HepG2 (cell line): ENCODE measurements around the gene ASB4. TPM values are rescaled to one million over a fixed set of nuclear protein-coding genes. Genes with fewer than 3 reads are reported as not detected.

ENCODE experiments used
- ATAC-seq: fragments of 200-7000 bp; cut with Tn5 transposase; 3 replicates; pipeline ENCODE4 v1.9.1; 2020; ENCODE audit warnings: mild to moderate bottlenecking, moderate library complexity
- BruUV-seq: library from RNA; stranded (reverse); fragments of 400-500 nt; replicated peaks from 2 replicates; lab custom pipeline; 2021; lab: Mats Ljungman, UMichigan
- CTCF ChIA-PET: fragments of 300-600 bp; formaldehyde crosslinking; extraction: SDS; loops from one replicate; lab custom pipeline; 2021; ENCODE audit warnings: low total read pairs, inconsistent platforms, low intra/inter-chr PET ratio; lab: Yijun Ruan, JAX
- POLR2A ChIA-PET: fragments of 350-600 bp; sonication (Branson Sonifier 250); formaldehyde crosslinking; loops from one replicate; lab custom pipeline; 2020; ENCODE audit warnings: antibody characterized with exemption, inconsistent platforms; lab: Yijun Ruan, JAX
- DNase-seq: peaks from one replicate; pipeline ENCODE4 v3.0.0-alpha.2; 2015; ENCODE audit warnings: low spot score
- FAIRE-seq: peaks from 3 replicates; lab custom pipeline; 2011; peaks lifted over from hg19 to GRCh38; lab: Jason Lieb, UNC
- H2AFZ ChIP-seq: one replicate; pipeline ENCODE4 v1.6.1; 2011; ENCODE audit warnings: low read length, inconsistent platforms
- H3K27ac ChIP-seq: fragments of 300-600 bp; 3 replicates; pipeline ENCODE4 v1.8.0; 2011; ENCODE audit warnings: mixed run types, mild to moderate bottlenecking, mixed read lengths, low read length, inconsistent platforms; ENCODE audit not compliant: insufficient read depth; ENCODE audit errors: extremely low read length
- H3K27me3 ChIP-seq, 2 experiments: fragments of 200-600 bp in 1 of 2; 2 replicates in 1 of 2; 3 replicates in 1 of 2; pipeline versions ENCODE4 v1.6.0 to v1.8.0; 2011; ENCODE audit warnings: low read length in 2 of 2, mild to moderate bottlenecking in 2 of 2, moderate library complexity in 2 of 2, inconsistent platforms in 1 of 2; ENCODE audit not compliant: insufficient read depth in 2 of 2, control insufficient read depth in 1 of 2
- H3K36me3 ChIP-seq, 2 experiments: fragments of 200-600 bp in 1 of 2; replicated peaks in 1 of 2; 2 replicates in 1 of 2; 3 replicates in 1 of 2; pipeline versions ENCODE4 v1.5.1 to v1.8.0; 2011; ENCODE audit warnings: low read length in 2 of 2, inconsistent platforms in 1 of 2; ENCODE audit not compliant: insufficient read depth in 2 of 2, control insufficient read depth in 1 of 2
- H3K4me1 ChIP-seq: 2 replicates; pipeline ENCODE4 v1.5.1; 2012; ENCODE audit warnings: low read length, inconsistent platforms; ENCODE audit not compliant: insufficient read depth
- H3K4me2 ChIP-seq: 2 replicates; pipeline ENCODE4 v1.6.0; 2011; ENCODE audit warnings: low read depth, low read length, inconsistent platforms
- H3K4me3 ChIP-seq, 3 experiments: fragments of 200-600 bp in 1 of 3; sonication (generic), shearing (Covaris generic) in 1 of 3; replicated peaks in 1 of 3; 2 replicates each; pipeline ENCODE4 v1.5.1; 2011 to 2016; ENCODE audit warnings: low read length in 3 of 3, inconsistent platforms in 2 of 3, low read depth in 2 of 3, mild to moderate bottlenecking in 2 of 3, control low read depth in 1 of 3, mixed read lengths in 1 of 3; ENCODE audit not compliant: insufficient read depth in 1 of 3
- H3K79me2 ChIP-seq: one replicate; pipeline ENCODE4 v1.6.1; 2011; ENCODE audit warnings: low read length, inconsistent platforms; ENCODE audit not compliant: insufficient read depth
- H3K9ac ChIP-seq: 2 replicates; pipeline ENCODE4 v1.6.0; 2011; ENCODE audit warnings: mild to moderate bottlenecking, low read depth, low read length, inconsistent platforms; ENCODE audit not compliant: insufficient read depth
- H3K9me3 ChIP-seq: 2 replicates; pipeline ENCODE4 v1.5.1; 2012; ENCODE audit warnings: mild to moderate bottlenecking, low read length
- H4K20me1 ChIP-seq: 2 replicates; pipeline ENCODE4 v1.6.0; 2011; ENCODE audit warnings: inconsistent platforms, mild to moderate bottlenecking, low read length, moderate library complexity; ENCODE audit not compliant: insufficient read depth
- ARID5B ChIP-seq: IDR thresholded peaks from 2 replicates; pipeline ENCODE4 v1.4.0; 2020; ENCODE audit warnings: mild to moderate bottlenecking, missing genetic modification reagents
- CEBPB ChIP-seq: IDR thresholded peaks from 2 replicates; pipeline ENCODE4 v1.6.1; 2011; ENCODE audit warnings: low read depth, low read length, improper control_type of control experiment, borderline replicate concordance
- CEBPG ChIP-seq: IDR thresholded peaks from 2 replicates; pipeline ENCODE4 v1.6.1; 2016
- EP300 ChIP-seq, 3 experiments: sonication (generic) in 1 of 3; formaldehyde crosslinking in 1 of 3; IDR thresholded peaks; 2 replicates each; pipeline versions ENCODE4 v1.5.1 to v1.6.1; 2011 to 2020; ENCODE audit warnings: low read depth in 2 of 3, low read length in 2 of 3, borderline replicate concordance in 1 of 3, improper control_type of control experiment in 1 of 3, mild to moderate bottlenecking in 1 of 3, missing genetic modification reagents in 1 of 3, moderate library complexity in 1 of 3
- FOXA3 ChIP-seq: IDR thresholded peaks from 2 replicates; pipeline ENCODE4 v1.6.1; 2016; ENCODE audit warnings: missing genetic modification reagents, missing compliant biosample characterization
- GATAD2A ChIP-seq: IDR thresholded peaks from 2 replicates; pipeline ENCODE4 v1.6.1; 2016
- HNRNPLL ChIP-seq: fragments of 200-400 bp; formaldehyde crosslinking; IDR thresholded peaks from 2 replicates; pipeline ENCODE4 v1.6.1; 2017; ENCODE audit warnings: mild to moderate bottlenecking, low read depth, low read length; ENCODE audit not compliant: poor library complexity, severe bottlenecking
- SAP130 ChIP-seq: IDR thresholded peaks from 2 replicates; pipeline ENCODE4 v1.6.1; 2016; ENCODE audit warnings: low read depth
- SMC3 ChIP-seq: IDR thresholded peaks from 2 replicates; pipeline ENCODE4 v1.6.1; 2011; ENCODE audit warnings: low read length, improper control_type of control experiment
- SOX13 ChIP-seq, 3 experiments: fragments of 450-650 bp in 1 of 3; sonication (generic) in 1 of 3; formaldehyde crosslinking in 1 of 3; IDR thresholded peaks in 2 of 3; conservative IDR thresholded peaks in 1 of 3; 2 replicates each; pipeline versions ENCODE4 v1.5.0 to v1.6.1; 2016 to 2020; ENCODE audit warnings: antibody characterized with exemption in 1 of 3, mild to moderate bottlenecking in 1 of 3, missing compliant biosample characterization in 1 of 3, missing genetic modification reagents in 1 of 3, moderate library complexity in 1 of 3
- ZNF646 ChIP-seq: sonication (generic); formaldehyde crosslinking; IDR thresholded peaks from 2 replicates; pipeline ENCODE4 v1.9.0; 2021; ENCODE audit warnings: mild to moderate bottlenecking, missing genetic modification reagents
- ZNF766 ChIP-seq: sonication (generic); formaldehyde crosslinking; IDR thresholded peaks from 2 replicates; pipeline ENCODE4 v1.5.0; 2020; ENCODE audit warnings: missing genetic modification reagents, borderline replicate concordance
- WGBS: methylation state at CpG from one replicate; pipeline ENCODE4 v1.1.6; 2017; ENCODE audit warnings: low lambda C conversion rate; 5-methylcytosine and 5-hydroxymethylcytosine counted together
- in situ Hi-C: cut with HindIII; loops from 2 replicates; pipeline ENCODE4 v1.10.0; 2017; ENCODE audit warnings: low pct_unique_long_range_greater_than_20kb; ENCODE audit not compliant: extremely low pct_ligation_motif_present
- intact Hi-C: fragments of 100-400 bp; cut with micrococcal nuclease; formaldehyde crosslinking; loops from one replicate; pipeline ENCODE4 v1.10.0; 2022; ENCODE audit not compliant: unreplicated experiment
- polyA plus RNA-seq, 8 experiments: library from polyadenylated mRNA; depleted of rRNA in 3 of 8; stranded (reverse) in 7 of 8; unstranded in 1 of 8; fragments of >200 nt; fragmentation: Illumina TruSeq in 4 of 8; extraction: Trizol in 4 of 8; gene quantifications; 2 replicates each; pipeline versions ENCODE4 v1.2.1 to v1.2.3, GENCODE V29; 2011 to 2016; ENCODE audit warnings: low read depth in 4 of 8, missing spikeins in 1 of 8, mixed read lengths in 1 of 8; ENCODE audit not compliant: insufficient read depth in 1 of 8
- total RNA-seq, 5 experiments: library from RNA; depleted of rRNA; stranded (reverse); fragments of >200 nt; fragmentation: Illumina TruSeq; extraction: Trizol; gene quantifications; 2 replicates each; pipeline ENCODE4 v1.2.3, GENCODE V29; 2016; ENCODE audit warnings: low read depth in 1 of 5

The ASB4 gene
- total and polyA plus RNA-seq, 2 of the 13 experiments (the other 11 are each of a cell fraction or from before 2014, with no cell fraction given): 1.1 to 4.0 TPM

- TF ChIP-seq ZNF646 (CRISPR knock-in tag) (no peak), ZNF766 (CRISPR knock-in tag) (no peak), HNRNPLL (no peak)
Observed at GRCh38 chr7:95493247-95493646, 7.5 kb downstream of the ASB4 start (continued).

GRCh38 chr7:95493844-95494243 lies 8.1 kb downstream of the ASB4 start:
- DNase-seq: peak; percentile 85
- Histone ChIP-seq H3K4me1 (peaks cover 59% of the 10 kb centered on the region), H3K27ac (peak overlapping the region; percentile 24), H3K4me2 (peak overlapping the region; percentile 45; the same call in 1 of the 2 replicates), H3K79me2 (no peaks in the 10 kb centered on the region), H3K9ac (no peak overlapping the region), H2AFZ (no peak overlapping the region), H3K36me3 (no peaks in the 10 kb centered on the region), H3K4me3 (0 out of 6 replicates have a peak overlapping the region, but pooled peaks of 1 of the 3 experiments have one; percentile 7), H3K27me3 (no peaks in the 10 kb centered on the region), H4K20me1 (no peaks in the 10 kb centered on the region), H3K9me3 (no peaks in the 10 kb centered on the region)
- no TSS peak for BruUV-seq
- ChIA-PET CTCF (no interaction called here), POLR2A (no interaction called here)
- 7% methylated on average over 2 of the region's 2 CpGs for WGBS
- peak; percentile 71 for ATAC-seq
- FAIRE-seq: no peak
- in situ Hi-C loops: no loop called here
- intact Hi-C loops: no loop called here
- TF ChIP-seq CEBPB (peak; percentile 94), SAP130 (peak; percentile 31; the same call in 1 of the 2 replicates), SOX13 (IDR thresholded peaks at IDR 0.05) (no peak), SOX13 (CRISPR knock-in tag; conservative IDR thresholded peaks at IDR 0.05 in 1 of 2, IDR thresholded peaks at IDR 0.05 in 1 of 2) (peak in 1 of 2 experiments; percentile 78; a peak in 2 of 4 replicates), ARID5B (CRISPR knock-in tag) (peak; percentile 59), FOXA3 (CRISPR knock-in tag) (0 out of 2 replicates have a peak, but pooled peaks have one; percentile 18), GATAD2A (peak; percentile 71), CEBPG (CRISPR knock-in tag) (peak; percentile 91), SMC3 (peak; percentile 15; the same call in 1 of the 2 replicates), EP300 (IDR thresholded peaks at IDR 0.05; ENCODE audit: low read depth in 2 of 2, low read length in 2 of 2) (peak in 1 of 2 experiments; percentile 49; a peak in 1 of 4 replicates), EP300 (CRISPR knock-in tag; IDR thresholded peaks at IDR 0.05; ENCODE audit: borderline replicate concordance) (no peak)
